SH-SY5Y (cell line): ENCODE measurements around the gene GDNF.

Experiments used
- GATA2 ChIP-seq: IDR thresholded peaks from 2 replicates; pipeline ENCODE4 v1.6.1; 2011; ENCODE audit warnings: mild to moderate bottlenecking, low read depth, low read length
- GATA3 ChIP-seq: IDR thresholded peaks from 2 replicates; pipeline ENCODE4 v1.6.1; 2011; ENCODE audit warnings: low read depth, mild to moderate bottlenecking, low read length, moderate library complexity

DNA sequence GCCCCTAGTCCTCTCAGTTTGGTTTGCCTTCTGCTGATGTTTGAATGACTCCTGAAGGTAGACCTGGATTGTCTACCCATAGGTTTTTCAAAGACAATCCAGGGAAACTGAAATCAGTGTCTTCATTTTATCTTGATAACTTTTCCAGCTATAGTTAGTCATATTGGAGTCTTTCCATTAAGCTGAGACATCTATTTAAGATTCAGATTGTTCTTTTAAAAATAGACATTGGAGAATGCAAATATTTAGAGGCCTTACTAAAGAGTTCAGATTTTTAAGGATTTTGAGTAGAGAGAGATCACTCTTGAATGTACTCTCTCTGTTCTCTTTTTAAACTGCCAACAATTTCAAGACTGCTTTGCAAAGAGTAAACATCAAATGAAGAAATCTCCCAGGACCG lies 69.1 kb downstream of the GDNF start:
- TF ChIP-seq GATA2 (no peak), GATA3 (no peak)
